K562 (cell line): ENCODE measurements around the gene FMNL2. TPM values are rescaled to one million over a fixed set of nuclear protein-coding genes. Genes with fewer than 3 reads are reported as not detected.

Experiments
- ATAC-seq: fragments of 200-7000 bp; cut with Tn5 transposase; 3 replicates; pipeline ENCODE4 v1.9.1; 2020; ENCODE audit warnings: moderate library complexity
- BruUV-seq: library from RNA; stranded (reverse); fragments of 400-500 nt; replicated peaks from 2 replicates; lab custom pipeline; 2021; lab: Mats Ljungman, UMichigan
- CTCF ChIA-PET: fragments of 300-600 bp; formaldehyde crosslinking; extraction: SDS; loops from one replicate; lab custom pipeline; 2021; ENCODE audit warnings: low intra/inter-chr PET ratio; lab: Yijun Ruan, JAX
- POLR2A ChIA-PET: fragments of 300-600, 350-650 bp; sonication (Branson Sonifier 250); formaldehyde crosslinking; extraction: SDS; loops from one replicate; lab custom pipeline; 2021; ENCODE audit warnings: antibody characterized with exemption, inconsistent platforms; lab: Yijun Ruan, JAX
- DNase-seq, 4 experiments: peaks; one replicate each; pipeline versions ENCODE4 v3.0.0 to v3.0.0-alpha.2; 2011 to 2018; ENCODE audit warnings: low spot score in 3 of 4, mixed read lengths in 3 of 4; ENCODE audit errors: extremely low read depth in 1 of 4
- FAIRE-seq: peaks from 2 replicates; lab custom pipeline; 2011; peaks lifted over from hg19 to GRCh38; lab: Jason Lieb, UNC
- H2AFZ ChIP-seq: 2 replicates; pipeline ENCODE4 v1.6.0; 2011; ENCODE audit warnings: low read depth, low read length, control low read depth, inconsistent platforms
- H3K27ac ChIP-seq: fragments of 200-600 bp; 3 replicates; pipeline ENCODE4 v1.8.0; 2011; ENCODE audit warnings: low read depth, mild to moderate bottlenecking, control low read depth, inconsistent platforms, low read length, moderate library complexity, mixed read lengths; ENCODE audit errors: extremely low read depth
- H3K27me3 ChIP-seq, 2 experiments: fragments of 300-600 bp in 1 of 2; 2 replicates in 1 of 2; 3 replicates in 1 of 2; pipeline versions ENCODE4 v1.6.0 to v1.8.0; 2011; ENCODE audit warnings: inconsistent platforms in 2 of 2, low read length in 2 of 2, mild to moderate bottlenecking in 1 of 2, mixed read lengths in 1 of 2, moderate library complexity in 1 of 2; ENCODE audit not compliant: control insufficient read depth in 2 of 2, insufficient read depth in 2 of 2
- H3K36me3 ChIP-seq: fragments of 300-600 bp; 3 replicates; pipeline ENCODE4 v1.8.0; 2011; ENCODE audit warnings: mild to moderate bottlenecking, low read length, inconsistent platforms; ENCODE audit not compliant: control insufficient read depth, insufficient read depth
- H3K4me1 ChIP-seq, 2 experiments: fragments of 200-600 bp in 1 of 2; replicated peaks in 1 of 2; 2 replicates in 1 of 2; 3 replicates in 1 of 2; pipeline versions ENCODE4 v1.5.1 to v1.8.0; 2011; ENCODE audit warnings: inconsistent platforms in 2 of 2, low read length in 2 of 2, mild to moderate bottlenecking in 1 of 2, mixed read lengths in 1 of 2, moderate library complexity in 1 of 2; ENCODE audit not compliant: control insufficient read depth in 2 of 2, insufficient read depth in 2 of 2
- H3K4me2 ChIP-seq: 2 replicates; pipeline ENCODE4 v1.6.1; 2011; ENCODE audit warnings: low read length, control low read depth, inconsistent platforms, mixed read lengths; ENCODE audit not compliant: insufficient read depth
- H3K4me3 ChIP-seq: fragments of 200-600 bp; sonication (generic), shearing (Covaris generic); 2 replicates; pipeline ENCODE4 v1.5.1; 2016; ENCODE audit warnings: control low read depth, inconsistent platforms
- H3K79me2 ChIP-seq: fragments of 200-600 bp; 3 replicates; pipeline ENCODE4 v1.8.0; 2011; ENCODE audit warnings: low read length, inconsistent platforms; ENCODE audit not compliant: control insufficient read depth, insufficient read depth
- H3K9ac ChIP-seq, 2 experiments: 2 replicates each; pipeline versions ENCODE4 v1.6.0 to v1.6.1; 2011; ENCODE audit warnings: low read depth in 2 of 2, low read length in 2 of 2, control low read depth in 1 of 2, inconsistent platforms in 1 of 2, mild to moderate bottlenecking in 1 of 2, mixed read lengths in 1 of 2; ENCODE audit not compliant: insufficient read depth in 1 of 2
- H3K9me1 ChIP-seq: one replicate; pipeline ENCODE4 v1.6.0; 2011; ENCODE audit warnings: inconsistent platforms, mild to moderate bottlenecking, low read length, moderate library complexity; ENCODE audit not compliant: control insufficient read depth, insufficient read depth
- H3K9me3 ChIP-seq: replicated peaks from 2 replicates; pipeline ENCODE4 v1.5.1; 2011; ENCODE audit warnings: low read depth, low read length, inconsistent platforms; ENCODE audit not compliant: control insufficient read depth, insufficient read depth
- H4K20me1 ChIP-seq: replicated peaks from 2 replicates; pipeline ENCODE4 v1.6.1; 2011; ENCODE audit warnings: low read length, inconsistent platforms, mixed read lengths; ENCODE audit not compliant: control insufficient read depth, insufficient read depth
- CC2D1A ChIP-seq: fragments of 450-650 bp; IDR thresholded peaks from 2 replicates; pipeline ENCODE4 v1.6.1; 2017; ENCODE audit warnings: mild to moderate bottlenecking
- ESRRB ChIP-seq: fragments of 250-450 bp; sonication (Bioruptor Pico); IDR thresholded peaks from 2 replicates; pipeline ENCODE4 v1.5.0; 2020; ENCODE audit warnings: mild to moderate bottlenecking, moderate library complexity, borderline replicate concordance
- FOXJ2 ChIP-seq: fragments of 200-800 bp; sonication (Bioruptor generic); IDR thresholded peaks from 2 replicates; pipeline ENCODE4 v1.6.1; 2016; ENCODE audit warnings: missing genetic modification characterization, missing compliant biosample characterization
- MEIS2 ChIP-seq: fragments of 450-650 bp; IDR thresholded peaks from 2 replicates; pipeline ENCODE4 v1.6.1; 2014; ENCODE audit warnings: mild to moderate bottlenecking; ENCODE audit not compliant: partially characterized antibody
- RHOXF2B ChIP-seq: fragments of 250-450 bp; sonication (Bioruptor Pico); conservative IDR thresholded peaks from 2 replicates; pipeline ENCODE4 v1.5.1; 2021
- RNF2 ChIP-seq: sonication (generic); IDR thresholded peaks from 2 replicates; pipeline ENCODE4 v1.6.1; 2016
- SAFB2 ChIP-seq: fragments of 200-400 bp; formaldehyde crosslinking; IDR thresholded peaks from 2 replicates; pipeline ENCODE4 v1.6.1; 2018; ENCODE audit warnings: borderline replicate concordance, low read length, low read depth, moderate library complexity; ENCODE audit not compliant: severe bottlenecking
- SMAD1 ChIP-seq: fragments of 150-350 bp; IDR thresholded peaks from 2 replicates; pipeline ENCODE4 v1.6.1; 2014; ENCODE audit warnings: low read length, low read depth; ENCODE audit not compliant: partially characterized antibody
- ZC3H11A ChIP-seq: IDR thresholded peaks from 2 replicates; pipeline ENCODE4 v1.6.1; 2012; ENCODE audit warnings: low read depth, low read length, improper control_type of control experiment
- ZFP1 ChIP-seq: fragments of 450-650 bp; formaldehyde crosslinking; IDR thresholded peaks from 2 replicates; pipeline ENCODE4 v1.4.0; 2020; ENCODE audit warnings: mild to moderate bottlenecking, mixed read lengths
- ZFP30 ChIP-seq: fragments of 250-450 bp; sonication (Bioruptor Pico); IDR thresholded peaks from 2 replicates; pipeline ENCODE4 v1.8.0; 2022; ENCODE audit warnings: moderate library complexity, mild to moderate bottlenecking, inconsistent platforms, borderline replicate concordance
- ZNF174 ChIP-seq: fragments of 250-450 bp; sonication (Bioruptor Pico); IDR thresholded peaks from 2 replicates; pipeline ENCODE4 v1.4.0; 2020; ENCODE audit warnings: mild to moderate bottlenecking
- ZNF436 ChIP-seq: fragments of 250-450, 450-650 bp; sonication (Bioruptor Pico); formaldehyde crosslinking; IDR thresholded peaks from 2 replicates; pipeline ENCODE4 v1.7.0; 2020; ENCODE audit warnings: mild to moderate bottlenecking
- ZNF584 ChIP-seq: fragments of 200-800 bp; sonication (Bioruptor generic); IDR thresholded peaks from 2 replicates; pipeline ENCODE4 v1.6.1; 2016; ENCODE audit warnings: low read depth, mild to moderate bottlenecking, missing genetic modification characterization, missing compliant biosample characterization
- WGBS: fragments of 100-300 bp; shearing (Covaris generic); methylation state at CpG from one replicate; pipeline ENCODE4 v1.1.6; 2016; ENCODE audit warnings: low coverage, mixed read lengths; ENCODE audit not compliant: insufficient coverage; ENCODE audit errors: missing lambda C conversion rate; 5-methylcytosine and 5-hydroxymethylcytosine counted together
- in situ Hi-C: fragments of 300-500 bp; cut with MboI; formaldehyde crosslinking; loops from 4 replicates; pipeline ENCODE4 v1.15.0; 2018; ENCODE audit warnings: inconsistent platforms, mixed read lengths
- intact Hi-C: fragments of 100-400 bp; cut with micrococcal nuclease; formaldehyde crosslinking; loops from 2 replicates; pipeline ENCODE4 v1.14.2; 2022
- polyA plus RNA-seq, 8 experiments: library from polyadenylated mRNA; depleted of rRNA in 4 of 8; stranded (reverse) in 5 of 8; unstranded in 3 of 8; fragments of >200 nt; fragmentation: Nextera tagmentation in 2 of 8; fragmentation: Illumina TruSeq in 1 of 8; extraction: Ambion mirVana in 2 of 8; extraction: Trizol in 1 of 8; gene quantifications; 2 replicates each; pipeline versions ENCODE4 v1.2.1 to v1.2.3, GENCODE V29; 2011 to 2014; ENCODE audit warnings: inconsistent platforms in 1 of 8, missing spikeins in 1 of 8
- total RNA-seq, 7 experiments: library from RNA; depleted of rRNA in 6 of 7; stranded (reverse); fragments of >200 nt in 6 of 7; fragmentation: Illumina TruSeq in 2 of 7; extraction: Trizol in 2 of 7; gene quantifications; 2 replicates each; pipeline versions ENCODE4 v1.2.1 to v1.2.3, GENCODE V29; 2011 to 2021; ENCODE audit warnings: low replicate concordance in 1 of 7
- TF ChIP-seq, protein P1 (sequence below): fragments of 450-650 bp; IDR thresholded peaks from one replicate; pipeline ENCODE4 v1.6.1; 2018; ENCODE audit warnings: mild to moderate bottlenecking, moderate library complexity; ENCODE audit not compliant: partially characterized antibody

Gene FMNL2
- total and polyA plus RNA-seq, 9 of the 15 experiments (the other 6 are each of a cell fraction or from before 2014, with no cell fraction given), result 0.15 to 0.49 (median 0.24) TPM; not detected in 1

DNA sequence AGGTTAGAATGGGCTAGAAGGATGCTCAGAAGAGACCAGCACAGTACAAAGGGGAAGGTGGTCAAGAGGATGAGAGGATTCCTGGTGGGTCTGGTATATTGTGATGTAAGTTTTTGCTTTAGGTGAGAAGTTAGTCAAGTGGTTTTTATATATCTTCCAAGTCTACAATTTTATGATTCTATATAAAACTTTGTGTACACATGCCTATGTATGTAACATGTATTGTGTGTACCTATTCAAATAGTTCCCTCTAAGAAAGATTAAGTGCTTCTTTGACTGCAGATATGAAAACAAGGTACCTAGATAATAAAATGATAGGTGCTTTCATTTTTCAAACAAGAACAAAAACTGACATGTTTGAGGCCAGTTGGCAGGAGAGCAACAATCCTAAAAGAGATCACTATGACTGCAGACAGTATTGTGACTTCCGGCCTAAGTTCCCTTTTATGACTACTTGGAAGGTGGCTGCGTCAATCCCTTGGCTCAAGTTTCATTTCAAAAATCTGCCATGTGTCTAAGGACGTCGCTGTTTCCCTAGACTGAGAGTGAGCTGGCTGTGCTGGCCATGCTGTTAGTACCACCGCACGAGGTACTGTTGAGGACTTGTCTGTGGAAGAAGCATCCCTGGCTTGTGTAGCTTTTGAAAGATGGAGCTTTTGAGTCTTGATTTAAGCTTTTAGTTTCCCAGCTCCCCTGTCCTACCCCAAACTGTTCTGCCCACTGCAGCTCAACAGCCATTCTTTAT is 259.2 kb downstream of the FMNL2 start:
- FAIRE-seq (peak; percentile 73), DNase-seq (peak in 2 of 4 experiments; percentile 24 to 59), ATAC-seq (peak; percentile 88)
- WGBS, result 13% methylated on average over 6 of the region's 6 CpGs
- no peak overlapping the region for H3K9ac ChIP-seq
- H3K79me2 ChIP-seq, result no peaks in the 10 kb centered on the region
- POLR2A ChIA-PET, result interaction anchor here (0.7 to 0.8 kb wide), 2 partner anchors 12 to 23 kb away, joined by 3 to 4 read pairs; no protein-coding TSS in a partner anchor
- peaks cover 2 to 6% of the 10 kb centered on the region in 2 experiments; a peak in 2 of 5 replicates for H3K27me3 ChIP-seq
- H3K27ac ChIP-seq, result no peak overlapping the region
- H3K4me1 ChIP-seq, result no peaks in the 10 kb centered on the region; a peak in 1 of 5 replicates
- H3K9me3 ChIP-seq, result no peaks in the 10 kb centered on the region
- CTCF ChIA-PET, result no interaction called here
- peak overlapping the region; percentile 26; the same call in 1 of the 2 replicates for H3K4me2 ChIP-seq
- H4K20me1 ChIP-seq, result no peaks in the 10 kb centered on the region
- in situ Hi-C loops, result no loop called here
- no peaks in the 10 kb centered on the region for H3K9me1 ChIP-seq
- no TSS peak for BruUV-seq
- no peaks in the 10 kb centered on the region for H3K36me3 ChIP-seq
- H2AFZ ChIP-seq, result peak overlapping the region; percentile 26; the same call in 1 of the 2 replicates
- intact Hi-C loops, result no loop called here
- H3K4me3 ChIP-seq, result no peak overlapping the region
- no peak for TF ChIP-seq ZNF584 (CRISPR knock-in tag)
- TF ChIP-seq RNF2, result no peak
- no peak for TF ChIP-seq FOXJ2 (tag)
- TF ChIP-seq ZFP1 (CRISPR knock-in tag), result no peak
- no peak for TF ChIP-seq RHOXF2B (CRISPR knock-in tag)
- TF ChIP-seq MEIS2, result no peak
- TF ChIP-seq ZC3H11A, result no peak
- TF ChIP-seq, protein P1, sequence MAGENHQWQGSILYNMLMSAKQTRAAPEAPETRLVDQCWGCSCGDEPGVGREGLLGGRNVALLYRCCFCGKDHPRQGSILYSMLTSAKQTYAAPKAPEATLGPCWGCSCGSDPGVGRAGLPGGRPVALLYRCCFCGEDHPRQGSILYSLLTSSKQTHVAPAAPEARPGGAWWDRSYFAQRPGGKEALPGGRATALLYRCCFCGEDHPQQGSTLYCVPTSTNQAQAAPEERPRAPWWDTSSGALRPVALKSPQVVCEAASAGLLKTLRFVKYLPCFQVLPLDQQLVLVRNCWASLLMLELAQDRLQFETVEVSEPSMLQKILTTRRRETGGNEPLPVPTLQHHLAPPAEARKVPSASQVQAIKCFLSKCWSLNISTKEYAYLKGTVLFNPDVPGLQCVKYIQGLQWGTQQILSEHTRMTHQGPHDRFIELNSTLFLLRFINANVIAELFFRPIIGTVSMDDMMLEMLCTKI, result no peak
- no peak for TF ChIP-seq ZNF436 (CRISPR knock-in tag)
- no peak for TF ChIP-seq SMAD1
- no peak for TF ChIP-seq ZFP30 (CRISPR knock-in tag)
- TF ChIP-seq SAFB2, result no peak
- TF ChIP-seq ZNF174 (CRISPR knock-in tag), result no peak
- TF ChIP-seq ESRRB (CRISPR knock-in tag), result no peak
- TF ChIP-seq CC2D1A, result no peak
